Right renal pelvis (tissue), 4 donors: ENCODE results near the gene OSBPL3. TPM values are rescaled to one million over a fixed set of nuclear protein-coding genes. Genes with fewer than 3 reads are reported as not detected.
A peak's percentile ranks its signal among the peaks of the same experiment; 100 is the strongest.
"Not testable (repeated sequence)": the region's sequence is repeated elsewhere in the genome, so short reads cannot be mapped to it uniquely, and the experiment has no call there.

Source experiments
- DNase-seq, 4 donors: peaks; one replicate each; pipeline ENCODE4 v3.0.0-alpha.2; 2013; ENCODE audit warnings: low read depth in 4 of 4, low spot score in 3 of 4, missing footprints in 1 of 4
- polyA plus RNA-seq, 4 donors: library from polyadenylated mRNA; unstranded; fragments of 120-200 nt; gene quantifications; one replicate each; pipeline ENCODE4 v1.2.1, GENCODE V29; 2013; ENCODE audit not compliant: insufficient read length in 4 of 4

Gene OSBPL3, protein sequence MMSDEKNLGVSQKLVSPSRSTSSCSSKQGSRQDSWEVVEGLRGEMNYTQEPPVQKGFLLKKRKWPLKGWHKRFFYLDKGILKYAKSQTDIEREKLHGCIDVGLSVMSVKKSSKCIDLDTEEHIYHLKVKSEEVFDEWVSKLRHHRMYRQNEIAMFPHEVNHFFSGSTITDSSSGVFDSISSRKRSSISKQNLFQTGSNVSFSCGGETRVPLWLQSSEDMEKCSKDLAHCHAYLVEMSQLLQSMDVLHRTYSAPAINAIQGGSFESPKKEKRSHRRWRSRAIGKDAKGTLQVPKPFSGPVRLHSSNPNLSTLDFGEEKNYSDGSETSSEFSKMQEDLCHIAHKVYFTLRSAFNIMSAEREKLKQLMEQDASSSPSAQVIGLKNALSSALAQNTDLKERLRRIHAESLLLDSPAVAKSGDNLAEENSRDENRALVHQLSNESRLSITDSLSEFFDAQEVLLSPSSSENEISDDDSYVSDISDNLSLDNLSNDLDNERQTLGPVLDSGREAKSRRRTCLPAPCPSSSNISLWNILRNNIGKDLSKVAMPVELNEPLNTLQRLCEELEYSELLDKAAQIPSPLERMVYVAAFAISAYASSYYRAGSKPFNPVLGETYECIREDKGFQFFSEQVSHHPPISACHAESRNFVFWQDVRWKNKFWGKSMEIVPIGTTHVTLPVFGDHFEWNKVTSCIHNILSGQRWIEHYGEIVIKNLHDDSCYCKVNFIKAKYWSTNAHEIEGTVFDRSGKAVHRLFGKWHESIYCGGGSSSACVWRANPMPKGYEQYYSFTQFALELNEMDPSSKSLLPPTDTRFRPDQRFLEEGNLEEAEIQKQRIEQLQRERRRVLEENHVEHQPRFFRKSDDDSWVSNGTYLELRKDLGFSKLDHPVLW
- polyA plus RNA-seq: 10 to 100 TPM; 18.6 to 26.9 (median 20.0) TPM

DNA sequence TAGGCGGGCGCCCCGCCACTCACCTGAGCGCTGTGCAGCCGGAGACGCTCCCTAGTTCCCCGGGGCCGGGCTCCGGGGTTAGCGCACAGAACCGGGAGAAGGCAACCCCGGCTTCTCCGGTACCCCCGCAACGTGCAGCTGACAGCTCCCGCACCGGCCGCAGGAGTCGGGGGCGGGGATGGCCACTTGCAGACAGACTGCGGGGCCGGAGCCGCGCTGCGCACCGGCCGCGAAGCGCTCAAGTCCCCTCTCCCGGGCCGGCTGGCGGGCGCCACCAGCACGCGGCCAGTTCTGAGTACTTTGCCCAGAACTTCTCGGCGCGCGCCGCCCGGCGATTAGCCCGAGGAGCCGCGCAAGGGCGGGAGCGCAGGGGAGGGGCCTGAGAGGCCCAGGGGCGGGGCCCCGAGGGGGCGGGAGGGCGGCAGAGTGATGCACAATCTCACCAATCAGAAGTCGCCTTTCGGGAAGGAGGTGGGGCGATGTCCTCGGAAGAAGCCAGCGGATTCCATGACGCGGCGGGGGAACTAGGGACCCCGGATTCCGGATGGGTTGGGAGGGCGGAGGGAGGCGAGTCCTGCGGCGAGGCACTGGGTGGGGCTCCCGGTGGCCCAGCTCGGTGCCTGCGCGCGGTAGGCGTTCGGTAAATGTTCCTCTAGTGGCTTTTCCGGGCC lies at the start of gene OSBPL3:
OSBPL3 (minus strand) TSS at position 316 of the 671 bp plus-strand sequence. CDS start 87,706 bp downstream, outside the sequence.
- DNase-seq: peak; percentile 91 to 95 (median 92)

DNA sequence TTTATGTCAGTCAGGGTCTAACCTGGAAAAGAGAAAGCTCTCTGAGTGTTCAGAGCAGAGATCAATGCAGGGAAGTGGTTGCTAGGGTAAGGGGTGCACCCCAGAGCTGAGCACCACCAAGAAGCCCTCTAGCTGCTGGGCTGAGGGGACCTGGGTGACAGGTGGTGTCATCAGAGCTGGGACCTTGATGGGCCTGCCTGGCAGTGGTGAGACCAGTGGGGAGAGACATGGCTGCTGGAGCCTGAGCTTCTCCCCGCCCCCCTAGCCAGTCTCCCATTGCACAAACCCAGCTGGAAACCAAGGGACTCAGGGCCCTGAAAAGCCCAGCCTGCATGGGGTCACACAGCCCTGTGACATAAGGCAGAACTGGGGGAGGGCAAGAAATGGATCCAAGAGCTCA lies 49.1 kb upstream of the OSBPL3 start:
- no peak for DNase-seq

DNA sequence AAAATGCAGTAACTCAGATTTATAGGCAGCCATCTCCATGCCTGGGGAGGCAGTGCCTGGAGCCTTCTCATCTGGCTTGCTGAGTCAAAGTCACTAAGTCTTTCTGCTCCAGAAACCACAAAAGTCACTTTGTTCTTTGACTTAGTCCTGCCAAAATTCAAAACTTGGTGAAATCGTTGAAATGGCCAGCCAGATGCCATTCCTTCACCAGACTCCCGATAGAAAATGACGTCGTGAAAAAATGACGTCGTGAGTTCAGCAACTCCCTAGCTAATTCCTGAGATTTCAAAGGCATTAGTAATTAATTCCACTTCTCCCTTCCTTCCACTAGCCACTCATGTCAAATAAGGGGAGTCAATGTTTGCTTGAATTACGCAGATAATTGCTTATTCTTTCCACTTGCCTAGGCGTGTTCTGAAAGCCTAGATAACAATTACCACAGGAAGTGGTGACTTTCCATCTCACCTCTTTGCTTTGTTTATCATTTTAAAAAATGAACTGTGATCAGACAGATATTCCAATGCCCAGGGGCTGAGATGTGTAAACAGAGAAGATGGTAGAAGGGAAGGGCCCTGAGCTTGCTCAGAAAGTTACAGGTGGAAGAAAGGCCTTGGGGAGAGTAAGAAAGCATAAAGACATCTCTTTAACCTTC lies 48.5 kb upstream of the OSBPL3 start:
- peak in 1 of 4 donors; percentile 4 for DNase-seq

GRCh38 chr7:25026156-25026555 lies 46.2 kb upstream of the OSBPL3 start:
- no peak for DNase-seq

DNA sequence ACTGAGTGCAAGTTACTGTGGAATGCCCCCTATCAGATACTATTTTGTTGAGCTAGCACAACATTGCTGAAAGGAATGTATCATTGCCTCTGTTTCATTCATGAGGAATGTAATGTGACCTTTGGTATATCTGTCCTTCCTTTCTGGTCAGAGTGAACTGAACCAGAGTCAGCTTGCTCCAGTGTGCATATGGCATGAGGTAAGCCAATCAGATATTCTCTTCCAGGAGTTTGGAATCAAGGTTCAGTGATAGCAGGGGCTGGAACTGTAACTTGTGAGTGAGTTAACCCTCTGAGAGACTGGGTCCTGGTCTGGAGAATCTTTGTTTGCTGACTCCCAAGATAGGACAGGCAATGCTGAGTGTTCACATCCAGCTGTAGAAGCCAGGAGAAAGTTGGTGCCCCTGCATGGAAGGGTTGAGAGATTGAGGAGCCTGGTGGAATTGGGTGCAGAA lies 45.3 kb upstream of the OSBPL3 start:
- no peak for DNase-seq

DNA sequence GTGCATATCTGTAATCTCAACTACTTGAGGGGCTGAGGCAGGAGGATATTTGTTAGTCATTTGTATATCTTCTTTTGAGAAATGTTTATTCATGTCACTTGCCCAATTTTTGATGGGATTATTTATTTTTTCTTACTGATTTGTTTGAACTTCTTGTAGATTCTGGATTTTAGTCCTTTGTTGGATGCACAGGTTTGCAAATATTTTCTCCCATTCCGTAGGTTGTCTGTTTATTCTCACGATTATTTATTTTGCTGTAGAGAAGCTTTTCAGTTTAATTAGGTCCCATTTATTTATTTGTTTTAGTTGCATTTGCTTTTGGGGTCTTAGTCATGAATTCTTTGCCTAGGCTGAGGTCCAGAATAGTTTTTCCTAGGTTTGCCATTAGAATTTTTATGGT lies 44.1 kb upstream of the OSBPL3 start:
- DNase-seq: no peak

GRCh38 chr7:25017671-25018070 lies 37.7 kb upstream of the OSBPL3 start:
- not testable (repeated sequence) for DNase-seq

DNA sequence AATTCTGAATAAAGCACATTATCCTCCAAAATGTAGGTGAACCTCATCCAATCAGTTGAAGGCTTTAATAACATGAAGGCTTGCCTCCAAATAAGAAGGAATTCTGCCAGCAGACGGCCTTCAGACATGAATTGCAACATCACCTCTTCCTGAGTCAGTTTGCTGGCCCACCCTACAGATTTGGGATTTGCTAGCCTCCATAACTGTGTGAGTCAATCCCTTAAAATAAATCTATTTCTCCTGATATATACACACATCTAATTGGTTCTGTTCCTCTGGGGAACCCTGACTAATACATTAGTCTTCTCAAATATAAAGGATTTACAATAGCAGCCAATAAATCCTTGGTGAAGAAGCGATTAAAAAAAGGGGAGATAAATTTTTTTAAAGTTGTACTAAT lies 34.8 kb upstream of the OSBPL3 start:
- DNase-seq: no peak

GRCh38 chr7:25012710-25013109 lies 32.7 kb upstream of the OSBPL3 start:
- not testable (repeated sequence) for DNase-seq

DNA sequence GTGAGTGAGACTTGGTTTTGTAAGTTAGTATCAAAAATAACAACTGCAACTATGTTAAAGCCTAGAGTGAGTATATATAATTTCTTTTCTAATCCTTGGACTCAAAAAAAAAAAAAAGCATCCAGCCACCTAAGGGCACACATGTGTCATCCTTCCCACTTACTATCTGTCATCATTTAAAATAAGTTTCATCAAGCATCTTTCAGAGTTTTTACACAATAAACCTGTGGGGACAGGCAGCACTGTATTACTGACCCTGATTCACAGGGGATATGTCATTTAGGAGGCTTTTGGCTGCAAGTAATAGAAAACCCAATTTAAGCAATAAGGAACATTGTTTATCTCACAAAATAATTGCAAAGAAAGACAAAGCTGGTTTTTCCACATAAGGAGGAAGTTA lies 32.3 kb upstream of the OSBPL3 start:
- DNase-seq: no peak

GRCh38 chr7:25009257-25009656 lies 29.3 kb upstream of the OSBPL3 start:
- no peak for DNase-seq

DNA sequence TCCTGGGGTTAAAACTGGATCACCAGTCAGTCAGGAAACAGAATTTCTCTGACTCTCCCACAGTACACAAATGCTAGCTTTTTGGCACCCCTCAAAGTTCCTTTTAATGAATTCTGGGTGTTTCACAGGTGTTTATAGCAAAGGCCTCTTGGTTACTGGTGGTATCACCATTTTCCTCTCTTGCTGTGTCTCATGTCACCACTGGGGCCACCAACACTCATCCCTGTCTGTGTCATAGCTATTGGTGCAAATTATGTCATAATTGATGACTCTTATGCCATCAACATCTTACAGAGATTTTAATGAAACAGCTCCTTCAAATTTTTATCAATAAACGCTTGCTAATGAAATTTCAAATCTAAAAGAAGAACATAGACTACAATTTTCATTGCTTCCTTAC lies 27.7 kb upstream of the OSBPL3 start:
- DNase-seq: no peak

GRCh38 chr7:25006276-25006675 lies 26.3 kb upstream of the OSBPL3 start:
- DNase-seq: no peak

GRCh38 chr7:25005658-25006057 lies 25.7 kb upstream of the OSBPL3 start:
- no peak for DNase-seq

GRCh38 chr7:25002786-25003185 lies 22.8 kb upstream of the OSBPL3 start:
- no peak for DNase-seq

DNA sequence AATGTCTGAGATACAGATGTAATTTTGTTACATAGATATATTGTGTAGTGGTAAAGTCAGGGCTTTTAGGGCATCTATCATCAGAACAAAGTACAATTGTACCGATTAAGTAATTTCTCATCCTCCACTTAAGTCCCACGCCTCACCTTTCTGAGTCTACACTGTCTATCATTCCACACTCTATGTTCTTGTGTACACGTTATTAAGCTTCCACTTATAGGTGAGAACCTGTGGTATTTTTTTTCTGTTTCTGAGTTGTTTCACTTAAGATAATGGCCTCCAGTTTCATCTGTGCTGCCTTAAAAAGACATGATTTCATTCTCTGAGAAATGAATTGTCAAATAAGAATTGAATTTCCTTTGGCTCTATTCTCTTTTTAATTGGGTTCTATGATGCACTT lies 15.5 kb upstream of the OSBPL3 start:
- DNase-seq: no peak

DNA sequence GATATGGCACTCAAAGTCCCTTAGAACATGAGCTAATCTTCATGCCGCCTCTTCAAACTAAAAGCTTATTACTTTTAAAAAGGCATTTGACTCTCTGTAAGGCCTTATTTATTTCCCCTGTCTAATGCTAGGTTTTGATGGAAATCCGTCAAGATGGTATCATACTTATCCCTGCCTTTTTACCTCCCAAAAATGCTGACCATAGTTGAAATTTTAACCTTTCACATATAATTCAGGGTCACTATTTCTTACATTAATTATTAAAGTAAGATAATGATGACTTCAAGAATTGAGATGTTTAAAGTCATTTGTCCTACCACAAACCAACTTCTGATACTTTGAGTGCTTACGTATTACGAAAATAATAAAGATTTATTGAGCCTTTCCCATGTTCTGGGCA lies 12.3 kb upstream of the OSBPL3 start:
- DNase-seq: no peak

DNA sequence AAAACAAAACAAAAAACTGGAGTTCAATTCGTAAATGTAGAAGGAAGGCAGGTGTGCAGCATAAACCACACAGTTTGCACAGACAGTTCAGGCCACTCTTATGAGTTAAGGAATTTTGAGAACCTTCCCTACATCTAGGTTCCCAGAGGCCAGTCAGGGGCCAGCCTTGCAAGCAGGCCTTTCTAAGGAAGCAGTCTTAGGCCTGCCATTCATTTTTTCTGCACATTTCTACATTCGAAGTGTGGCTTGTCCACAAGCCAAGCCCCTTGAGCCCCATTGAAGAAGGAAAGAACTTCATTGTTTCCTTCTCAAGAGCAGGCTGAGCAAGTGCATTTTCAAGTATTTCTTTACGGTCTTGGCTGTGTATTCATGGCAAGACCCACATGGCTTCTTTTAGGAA lies 11.4 kb upstream of the OSBPL3 start:
- DNase-seq: no peak

GRCh38 chr7:24987331-24987842 lies 7.4 kb upstream of the OSBPL3 start:
- no peak for DNase-seq

DNA sequence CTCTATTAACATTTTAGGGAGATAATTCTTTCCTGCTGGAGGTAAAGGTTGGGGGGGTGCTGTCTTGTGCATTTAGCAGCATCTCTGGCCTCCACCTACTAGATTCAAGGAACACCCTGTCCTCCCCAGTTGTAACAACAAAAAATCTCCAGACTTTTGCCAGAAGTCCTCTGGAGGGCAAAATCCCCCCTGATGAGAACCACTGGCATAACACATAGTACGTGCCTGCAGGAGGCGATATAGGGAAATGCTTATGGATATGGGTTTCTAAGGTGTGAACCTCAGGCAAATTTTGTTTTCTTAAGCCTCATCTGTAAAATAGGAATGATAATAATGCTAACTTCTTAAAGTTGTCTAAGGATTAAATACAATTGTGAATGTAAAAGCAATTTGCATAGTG lies 2.9 kb upstream of the OSBPL3 start:
- no peak for DNase-seq
